Kidney epithelial cell (primary cell): ENCODE measurements around the gene KLHL29. TPM values are rescaled to one million over a fixed set of nuclear protein-coding genes. Genes with fewer than 3 reads are reported as not detected.

Source experiments
- DNase-seq: peaks from one replicate; pipeline ENCODE4 v3.0.0-alpha.2; 2010; ENCODE audit warnings: low read depth
- H3K27me3 ChIP-seq: 2 replicates; pipeline ENCODE4 v1.6.0; 2011; ENCODE audit warnings: low read length; ENCODE audit not compliant: control insufficient read depth, insufficient read depth
- H3K36me3 ChIP-seq: 2 replicates; pipeline ENCODE4 v1.5.1; 2011; ENCODE audit warnings: low read length; ENCODE audit not compliant: control insufficient read depth, insufficient read depth
- H3K4me3 ChIP-seq: 2 replicates; pipeline ENCODE4 v1.5.1; 2011; ENCODE audit warnings: low read depth, mild to moderate bottlenecking, control low read depth, low read length
- total RNA-seq: library from RNA; depleted of rRNA; stranded (reverse); fragments of >200 nt; gene quantifications from 2 replicates; pipeline ENCODE4 v1.2.3, GENCODE V29; 2015
- TF ChIP-seq, protein P1 (sequence below): IDR thresholded peaks from 2 replicates; pipeline ENCODE4 v1.5.1; 2011; ENCODE audit warnings: mild to moderate bottlenecking, moderate library complexity, low read length, control low read depth, inconsistent platforms; ENCODE audit not compliant: insufficient read depth, poor library complexity, severe bottlenecking

KLHL29 gene
- total RNA-seq, 1 donor from 2014 or later, result 12.4 TPM

DNA sequence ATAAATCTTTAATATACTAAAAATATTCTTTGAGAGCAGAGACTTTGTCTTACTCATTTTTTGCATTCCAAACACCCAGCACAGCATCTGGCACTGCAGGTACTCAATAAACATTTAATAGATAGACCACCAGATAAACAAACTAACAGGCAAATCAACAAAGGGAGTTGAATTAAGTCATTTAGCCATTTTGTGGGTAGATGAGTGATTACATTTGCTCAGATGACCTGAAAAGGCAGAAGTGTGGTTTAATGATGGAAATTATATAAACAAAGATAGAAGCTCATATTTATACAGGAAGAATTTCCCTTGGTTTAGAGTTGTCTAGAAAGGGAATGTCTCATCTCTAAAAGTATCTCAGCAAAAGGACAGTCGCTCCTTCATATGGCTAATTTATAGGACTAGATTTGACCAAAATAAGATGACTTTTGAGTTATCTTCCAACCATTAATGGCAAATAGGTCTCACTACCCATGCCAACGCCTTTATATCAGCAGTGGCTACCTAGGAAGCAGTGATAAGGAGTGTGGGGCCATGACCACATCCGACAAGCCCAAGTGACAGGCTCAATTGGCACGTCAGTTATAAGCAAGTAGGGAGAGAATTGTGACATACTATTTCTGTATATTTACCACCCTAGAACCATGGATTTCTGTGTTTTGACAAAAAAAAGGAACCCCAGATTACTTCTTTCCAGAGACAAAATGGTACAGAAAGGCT, 368.5 kb downstream of the KLHL29 start:
- TF ChIP-seq, protein P1, sequence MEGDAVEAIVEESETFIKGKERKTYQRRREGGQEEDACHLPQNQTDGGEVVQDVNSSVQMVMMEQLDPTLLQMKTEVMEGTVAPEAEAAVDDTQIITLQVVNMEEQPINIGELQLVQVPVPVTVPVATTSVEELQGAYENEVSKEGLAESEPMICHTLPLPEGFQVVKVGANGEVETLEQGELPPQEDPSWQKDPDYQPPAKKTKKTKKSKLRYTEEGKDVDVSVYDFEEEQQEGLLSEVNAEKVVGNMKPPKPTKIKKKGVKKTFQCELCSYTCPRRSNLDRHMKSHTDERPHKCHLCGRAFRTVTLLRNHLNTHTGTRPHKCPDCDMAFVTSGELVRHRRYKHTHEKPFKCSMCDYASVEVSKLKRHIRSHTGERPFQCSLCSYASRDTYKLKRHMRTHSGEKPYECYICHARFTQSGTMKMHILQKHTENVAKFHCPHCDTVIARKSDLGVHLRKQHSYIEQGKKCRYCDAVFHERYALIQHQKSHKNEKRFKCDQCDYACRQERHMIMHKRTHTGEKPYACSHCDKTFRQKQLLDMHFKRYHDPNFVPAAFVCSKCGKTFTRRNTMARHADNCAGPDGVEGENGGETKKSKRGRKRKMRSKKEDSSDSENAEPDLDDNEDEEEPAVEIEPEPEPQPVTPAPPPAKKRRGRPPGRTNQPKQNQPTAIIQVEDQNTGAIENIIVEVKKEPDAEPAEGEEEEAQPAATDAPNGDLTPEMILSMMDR, result no peak
- Histone ChIP-seq H3K36me3 (no peaks in the 10 kb centered on the region), H3K27me3 (no peaks in the 10 kb centered on the region), H3K4me3 (no peak overlapping the region)
- DNase-seq, result no peak

DNA sequence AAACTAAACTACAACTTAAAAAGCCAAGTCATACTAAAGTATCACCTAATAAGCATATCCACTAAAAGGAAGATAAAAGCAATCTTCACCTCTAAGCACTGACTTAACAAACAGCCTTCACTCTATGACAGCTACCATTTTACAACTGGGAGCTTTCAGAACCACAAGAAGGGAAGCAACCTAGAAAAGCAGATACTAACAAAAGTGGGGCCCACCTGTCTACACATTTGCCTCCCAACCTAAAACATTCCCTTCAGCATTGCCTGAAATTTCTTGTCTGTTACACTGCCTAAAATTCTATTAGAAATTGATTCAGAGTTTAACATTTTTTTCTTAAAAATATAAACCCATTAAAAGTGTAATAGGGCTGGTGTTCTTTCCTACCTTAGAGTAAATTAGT, 370.0 kb downstream of the KLHL29 start:
- H3K4me3 ChIP-seq, result no peak overlapping the region
- H3K27me3 ChIP-seq, result no peaks in the 10 kb centered on the region
- DNase-seq, result no peak
- TF ChIP-seq, protein P1, result no peak
- no peaks in the 10 kb centered on the region for H3K36me3 ChIP-seq

DNA sequence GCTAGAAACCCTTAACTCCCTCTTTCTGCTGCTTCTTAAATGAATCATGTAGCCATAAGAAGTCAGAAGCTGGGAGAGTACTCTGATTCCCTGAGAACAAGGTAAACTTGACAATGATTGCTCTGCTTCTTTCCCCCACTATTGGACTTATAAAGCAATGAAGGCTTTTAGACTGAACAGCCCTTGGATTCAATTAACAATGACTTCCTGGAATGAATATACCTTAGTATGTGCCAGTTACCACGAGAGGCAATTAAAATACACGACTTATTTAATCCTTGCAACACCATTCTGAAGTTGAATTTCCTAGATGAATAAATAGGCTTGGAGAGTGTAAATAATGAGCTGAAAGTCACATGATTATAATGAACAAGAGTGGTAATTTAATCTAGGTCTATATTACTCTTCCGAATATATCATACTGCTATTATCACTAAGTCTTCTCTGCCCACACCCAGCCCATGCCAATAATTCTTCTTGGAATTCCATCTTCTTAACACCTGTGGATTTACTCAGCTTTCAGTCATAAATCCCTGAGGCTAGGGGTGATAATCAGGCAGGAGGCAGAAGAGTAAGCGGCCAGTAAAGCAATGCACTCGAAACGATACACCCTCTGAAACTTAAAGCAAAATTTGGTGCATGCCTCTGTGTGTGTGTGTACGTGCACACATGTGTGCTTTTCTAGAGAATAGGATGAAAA, 371.8 kb downstream of the KLHL29 start:
- TF ChIP-seq, protein P1, result no peak
- DNase-seq, result no peak
- Histone ChIP-seq H3K4me3 (no peak overlapping the region), H3K27me3 (no peaks in the 10 kb centered on the region), H3K36me3 (no peaks in the 10 kb centered on the region)

DNA sequence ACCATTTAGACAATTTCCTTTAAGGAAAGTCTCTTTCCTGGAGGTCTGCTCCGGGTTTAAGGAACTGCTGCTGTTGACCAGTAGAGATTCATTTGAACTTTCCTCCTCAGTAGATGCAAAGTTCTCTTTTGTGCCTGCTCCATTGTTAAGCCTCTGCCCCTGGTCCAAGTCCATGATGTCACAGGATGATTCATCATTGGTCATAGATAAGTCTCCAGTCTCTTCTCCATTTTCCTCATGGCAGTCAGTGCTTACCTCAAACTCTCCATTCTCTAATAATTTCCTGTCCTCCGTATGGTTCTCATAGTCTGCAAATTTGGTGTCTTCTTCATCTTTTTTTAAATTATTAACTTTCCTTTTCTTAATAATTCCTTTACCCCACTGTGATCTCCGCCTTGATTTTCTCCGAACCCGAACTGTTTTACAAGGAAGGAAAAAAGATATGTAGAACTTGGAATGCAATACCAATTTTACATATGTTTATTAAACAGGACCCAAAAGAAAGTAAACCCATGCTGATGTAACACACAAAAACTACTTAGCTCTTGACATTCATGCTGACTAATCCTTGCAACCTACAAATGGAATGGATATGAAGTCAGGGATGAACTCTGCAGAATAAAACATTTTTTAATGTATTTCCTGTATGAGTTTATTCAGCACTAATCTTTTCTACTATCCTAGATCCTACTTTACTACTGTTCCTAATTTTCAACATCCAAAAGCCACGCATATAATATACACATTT, 372.9 kb downstream of the KLHL29 start:
- DNase-seq, result peak; percentile 49
- H3K27me3 ChIP-seq, result no peaks in the 10 kb centered on the region
- TF ChIP-seq, protein P1, result no peak
- no peak overlapping the region for H3K4me3 ChIP-seq
- H3K36me3 ChIP-seq, result no peaks in the 10 kb centered on the region
